Urothelium cell line (cell line): ENCODE measurements around the gene COPB1.
"Not testable (repeated sequence)": the region's sequence is repeated elsewhere in the genome, so short reads cannot be mapped to it uniquely, and the experiment has no call there.

Experiments
- DNase-seq: peaks from one replicate; pipeline ENCODE4 v3.0.0; 2011; ENCODE audit warnings: low spot score, mixed read lengths
- FAIRE-seq: peaks from 2 replicates; lab custom pipeline; 2011; peaks lifted over from hg19 to GRCh38; lab: Jason Lieb, UNC

Gene COPB1

DNA sequence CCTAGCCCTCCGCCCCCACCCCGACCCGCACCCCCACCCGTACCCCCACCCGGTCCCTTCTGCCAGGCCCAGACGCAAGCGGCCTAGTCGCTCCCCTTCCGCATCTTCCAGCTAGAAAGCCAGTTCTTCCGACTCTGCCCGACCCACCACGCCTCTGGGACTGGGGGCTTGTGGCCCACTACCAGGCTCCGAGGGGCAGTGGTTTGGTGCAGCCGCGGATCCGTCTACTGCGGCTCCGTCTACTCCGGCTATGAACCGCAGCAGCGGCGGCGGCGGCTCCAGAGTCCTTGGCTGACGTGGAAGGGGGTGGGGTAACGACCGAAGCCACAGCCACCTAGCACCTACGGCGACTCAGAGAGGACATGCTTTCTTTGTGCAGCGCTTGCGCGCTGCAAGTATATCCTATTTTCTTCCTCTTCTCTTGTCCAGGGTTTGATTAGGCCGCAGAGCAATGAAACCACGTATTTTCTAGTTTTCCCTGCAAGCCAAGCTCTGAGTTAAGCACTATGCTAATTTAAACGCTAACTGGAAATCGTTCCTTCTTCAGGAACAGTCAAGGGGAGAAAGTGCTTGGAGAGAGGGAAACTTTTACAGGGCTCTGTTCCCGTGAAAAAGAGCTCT is at the start of gene COPB1:
Gene COPB1 (minus strand): TSS at position 252 of the 621 bp plus-strand sequence. CDS start 883 bp downstream, outside the sequence.
- DNase-seq (peak; percentile 90), FAIRE-seq (no peak)

DNA sequence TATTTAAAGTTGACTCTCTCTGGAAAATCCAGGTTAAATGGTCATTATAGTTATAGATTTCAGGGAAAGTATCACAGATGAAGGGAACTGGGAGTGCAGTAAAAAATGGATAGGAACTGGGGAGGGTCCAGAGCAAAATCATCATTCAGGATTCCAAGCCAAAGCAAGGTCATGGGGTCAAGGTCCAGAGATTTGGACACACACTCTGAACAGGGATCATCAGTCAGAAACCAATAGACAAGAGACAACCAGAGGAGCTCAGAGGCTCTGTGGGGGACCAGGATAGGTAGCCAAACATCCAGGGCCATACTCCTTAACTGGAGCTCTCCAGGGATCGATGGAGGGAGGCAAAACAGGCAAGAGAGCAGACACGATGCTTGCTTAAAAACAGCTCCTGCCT is 47.8 kb upstream of the COPB1 start:
- FAIRE-seq: no peak
- no peak for DNase-seq

DNA sequence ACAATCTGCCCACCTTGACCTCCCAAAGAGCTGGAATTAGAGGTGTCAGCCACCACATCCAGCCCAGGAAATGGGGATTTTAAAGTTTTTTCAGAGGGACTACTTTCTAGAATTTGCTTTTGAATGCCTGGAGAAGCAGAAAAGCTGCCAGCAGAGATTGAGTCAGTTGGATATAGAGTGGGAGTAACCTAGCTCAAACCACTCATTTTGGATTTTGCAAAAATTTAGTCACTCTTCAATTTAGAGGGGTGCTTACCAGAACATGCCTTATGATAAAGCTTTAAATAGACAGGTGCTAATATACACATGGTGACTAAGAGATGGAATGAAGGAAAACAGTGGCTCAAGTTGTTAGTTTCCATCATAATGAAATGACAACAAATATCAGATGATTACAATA is 47.1 kb upstream of the COPB1 start:
- DNase-seq (no peak), FAIRE-seq (no peak)

- DNase-seq: no peak
- no peak for FAIRE-seq
Measured at GRCh38 chr11:14544611-14545010, 45.0 kb upstream of the COPB1 start.

DNA sequence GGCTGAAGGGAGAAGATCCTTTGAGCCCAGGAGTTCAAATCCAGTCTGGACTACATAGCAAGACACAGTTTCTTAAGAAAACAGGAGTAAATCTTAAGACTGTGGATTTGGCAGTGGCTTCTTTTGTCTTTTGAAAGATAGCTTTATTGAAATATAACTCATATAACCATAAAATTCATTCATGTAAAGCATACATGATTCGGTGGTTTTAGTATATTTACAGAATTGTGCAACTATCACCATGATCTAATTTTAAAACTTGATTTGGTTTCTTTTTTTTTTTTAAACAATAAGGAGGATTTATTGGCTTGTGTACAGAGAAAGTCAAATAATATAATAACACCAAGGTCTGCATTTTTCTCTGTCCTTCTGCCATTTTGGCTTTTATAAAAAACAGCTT is 43.6 kb upstream of the COPB1 start:
- DNase-seq (no peak), FAIRE-seq (no peak)

DNA sequence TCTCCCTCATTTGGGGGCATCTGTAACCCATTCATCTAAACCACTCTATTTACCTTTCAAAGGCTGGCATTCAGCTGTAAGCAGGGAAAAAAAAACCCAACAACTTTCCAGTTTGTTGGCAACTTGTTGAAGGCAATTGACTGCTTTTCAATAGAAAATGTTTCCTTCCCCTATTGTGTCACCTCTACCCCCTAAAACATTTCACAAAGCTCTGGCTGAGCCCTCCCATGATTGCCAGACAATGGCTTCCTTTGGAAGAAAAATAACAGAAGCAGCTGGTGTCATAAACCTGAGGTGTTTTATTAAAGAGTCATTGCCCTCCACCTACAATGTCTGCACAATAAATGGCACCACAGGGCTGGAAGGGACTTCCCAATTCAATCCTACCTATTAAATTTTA is 42.7 kb upstream of the COPB1 start:
- FAIRE-seq (no peak), DNase-seq (no peak)

GRCh38 chr11:14541192-14541947 is 41.8 kb upstream of the COPB1 start:
- DNase-seq (no peak), FAIRE-seq (no peak)

DNA sequence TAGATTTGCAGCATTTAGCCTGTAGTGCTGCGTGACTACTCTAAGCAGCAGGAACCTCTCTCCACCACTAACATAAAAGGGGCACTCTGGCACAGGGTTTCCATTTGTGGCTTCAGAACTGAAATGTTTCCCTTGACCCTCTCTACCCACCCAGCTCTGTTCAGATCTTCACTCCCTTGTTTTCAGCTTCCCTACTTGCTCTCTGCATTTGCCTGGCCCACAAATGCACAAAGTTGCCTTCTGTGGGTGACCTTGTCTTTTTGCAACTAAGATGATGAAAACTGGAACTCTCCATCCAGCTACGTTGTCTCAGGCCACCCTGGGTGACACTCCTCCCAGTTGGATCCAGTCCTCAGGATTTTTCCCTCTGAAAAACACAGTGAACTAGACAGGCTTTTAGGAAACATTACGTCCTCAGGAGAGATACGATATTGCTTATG is 40.4 kb upstream of the COPB1 start:
- no peak for DNase-seq
- FAIRE-seq: no peak

DNA sequence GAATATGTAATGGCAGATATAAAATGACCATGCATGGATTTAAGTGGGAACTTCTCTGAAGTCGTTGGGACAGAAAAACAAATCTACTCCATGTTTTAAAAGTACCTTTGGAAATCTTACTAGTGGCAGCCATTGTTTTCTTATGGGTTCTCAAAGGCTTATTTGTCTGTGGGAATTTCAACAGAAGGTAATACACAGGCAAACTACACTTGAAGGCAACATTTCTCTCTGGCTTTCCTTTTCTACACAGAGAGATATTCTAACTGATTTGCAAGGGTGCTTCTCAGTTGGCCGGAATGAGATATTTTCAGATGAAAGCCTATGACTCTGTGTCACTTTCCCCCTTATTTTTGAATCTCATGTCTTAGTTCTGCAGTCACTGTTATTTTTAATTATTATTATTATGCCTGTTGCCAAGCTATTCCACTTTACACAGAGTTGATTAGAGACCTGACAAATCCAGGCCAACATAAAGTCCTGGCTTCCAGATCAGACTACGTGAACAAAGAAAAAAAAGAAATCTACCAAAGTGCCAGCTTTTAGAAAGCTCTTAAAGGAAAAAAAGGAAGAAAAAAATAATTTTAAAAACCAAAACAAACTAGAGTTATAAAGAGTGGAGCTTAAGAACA is 39.4 kb upstream of the COPB1 start:
- FAIRE-seq: no peak

GRCh38 chr11:14538271-14538925 is 38.8 kb upstream of the COPB1 start:
- FAIRE-seq (no peak), DNase-seq (no peak)

More for the DNA sequence above, 39.4 kb upstream of the COPB1 start:
- DNase-seq: no peak

GRCh38 chr11:14537134-14537599 is 37.6 kb upstream of the COPB1 start:
- DNase-seq (peak; percentile 50), FAIRE-seq (no peak)

DNA sequence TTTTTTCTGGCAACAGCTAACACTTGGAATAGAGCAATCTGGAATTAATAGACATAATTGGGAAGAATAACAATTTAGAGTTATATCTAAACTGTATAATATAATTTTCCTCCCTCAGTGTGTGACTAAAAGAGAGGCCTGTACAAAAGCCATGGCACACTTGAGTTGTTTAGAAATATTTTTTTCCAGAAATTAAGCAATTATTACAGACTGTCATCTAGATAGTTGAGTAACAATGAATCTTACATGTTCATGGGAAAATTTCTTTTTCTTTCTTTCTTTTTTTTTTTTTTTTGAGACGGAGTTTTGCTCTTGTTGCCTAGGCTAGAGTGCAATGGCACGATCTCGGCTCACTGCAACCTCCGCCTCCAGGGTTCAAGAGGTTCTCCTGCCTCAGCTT is 35.6 kb upstream of the COPB1 start:
- DNase-seq, FAIRE-seq: not testable (repeated sequence)

- FAIRE-seq (no peak), DNase-seq (peak; percentile 43)
Measured at GRCh38 chr11:14529951-14530350, 30.3 kb upstream of the COPB1 start.

DNA sequence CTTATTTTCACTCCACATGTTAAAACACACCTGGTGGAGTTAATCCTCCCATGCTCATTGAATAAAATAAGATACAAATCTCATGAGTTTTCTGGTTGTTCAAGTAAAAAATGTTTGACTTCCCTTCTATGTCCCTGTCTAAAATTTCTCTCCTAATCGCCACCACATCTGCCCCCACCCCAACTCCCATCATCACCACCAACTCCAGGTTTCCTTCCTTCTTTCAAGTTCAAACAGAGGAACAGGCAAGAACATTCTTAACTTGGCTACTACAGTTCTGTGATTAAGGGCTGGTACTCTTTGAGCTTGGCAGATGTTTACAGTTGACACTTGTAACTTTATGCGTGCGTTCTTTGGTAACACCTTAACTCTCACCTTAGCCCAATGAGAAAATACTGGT is 29.7 kb upstream of the COPB1 start:
- no peak for FAIRE-seq

GRCh38 chr11:14522801-14523200 is 23.2 kb upstream of the COPB1 start:
- DNase-seq: no peak
- no peak for FAIRE-seq

More for the DNA sequence above, 29.7 kb upstream of the COPB1 start:
- DNase-seq: no peak

GRCh38 chr11:14522245-14522644 is 22.6 kb upstream of the COPB1 start:
- FAIRE-seq: no peak
- DNase-seq: no peak

DNA sequence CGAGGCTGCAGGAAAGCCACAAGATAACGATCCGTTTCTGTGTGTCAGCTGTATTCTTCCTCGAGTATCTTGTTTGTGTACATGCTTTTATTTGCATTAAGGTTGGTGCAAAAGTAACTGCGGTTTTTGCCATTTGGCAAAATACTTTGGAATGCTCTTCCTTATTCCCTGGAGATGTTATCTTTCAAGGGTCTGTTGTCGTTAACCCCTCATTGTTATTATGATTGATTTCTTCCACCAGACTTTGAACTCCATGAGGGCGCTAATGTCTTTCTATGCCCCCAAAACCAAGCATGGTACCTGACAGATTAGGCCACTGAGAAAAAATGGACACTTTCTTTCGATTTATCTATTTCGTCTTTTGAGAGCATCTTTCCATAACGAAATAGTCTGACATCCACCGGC is 21.1 kb upstream of the COPB1 start:
- FAIRE-seq: no peak

GRCh38 chr11:14519917-14520746 is 20.5 kb upstream of the COPB1 start, which contains the start of gene PSMA1:
TSS of gene PSMA1 (minus strand) at chr11:14520386. CDS start at chr11:14520299, 87 bp downstream.
- DNase-seq (peak; percentile 92), FAIRE-seq (no peak)

More for the DNA sequence above, 21.1 kb upstream of the COPB1 start:
- no peak for DNase-seq

DNA sequence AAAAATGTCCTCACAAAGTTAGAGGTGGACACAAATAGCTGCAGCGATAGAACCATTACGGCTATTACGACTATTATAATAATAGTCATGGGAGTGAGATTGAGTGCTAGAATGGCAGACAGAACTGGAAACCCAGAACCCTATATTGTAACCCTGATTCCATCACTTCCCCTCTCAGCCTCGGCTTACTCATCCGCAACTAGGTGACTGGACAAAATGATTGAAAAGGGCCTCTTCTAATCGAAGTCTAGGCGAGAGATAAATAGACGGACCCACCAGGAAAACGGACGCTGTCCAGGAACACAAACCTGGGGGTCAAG is 19.9 kb upstream of the COPB1 start:
- DNase-seq: no peak

GRCh38 chr11:14518820-14519219 is 19.2 kb upstream of the COPB1 start:
- DNase-seq (no peak), FAIRE-seq (no peak)

More for the DNA sequence above, 19.9 kb upstream of the COPB1 start:
- FAIRE-seq: no peak
